Measurements from ENCODE around the gene CCNQ.

The CCNQ gene

DNA sequence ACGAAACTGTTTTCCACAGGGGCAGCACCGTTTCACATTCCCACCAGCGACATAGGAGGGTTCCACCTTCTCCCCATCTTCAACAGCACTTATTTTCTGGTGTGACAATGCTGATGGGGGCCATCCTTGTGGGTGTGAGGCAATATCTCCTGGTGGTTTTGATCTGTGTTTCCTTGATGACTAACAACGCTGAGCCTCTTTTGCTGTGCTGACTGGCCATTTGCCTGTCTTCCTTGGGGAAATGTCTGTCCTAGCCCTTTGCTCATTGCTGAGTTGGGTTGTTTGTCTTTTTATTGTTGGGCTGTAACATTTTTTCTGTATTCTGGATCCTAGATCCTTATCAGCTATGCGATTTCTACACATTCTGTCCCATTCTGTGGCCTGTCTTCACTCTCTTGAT is 47.8 kb downstream of the CCNQ start:
- Histone ChIP-seq H4K5ac (ENCODE audit: low read length) (no peak overlapping the region), H3K27ac (ENCODE audit: low read depth, low read length) (no peak overlapping the region), H3K18ac (ENCODE audit: low read length) (no peak overlapping the region), H2BK120ac (ENCODE audit: low read depth, low read length) (no peak overlapping the region), H2BK5ac (ENCODE audit: low read length) (no peak overlapping the region), H3K36me3 (ENCODE audit: control insufficient read depth, insufficient read depth, low read length) (no peaks in the 10 kb centered on the region), H3K79me1 (ENCODE audit: low read length) (no peaks in the 10 kb centered on the region), H3K4me3 (ENCODE audit: low read length) (no peak overlapping the region), H3K27me3 (ENCODE audit: insufficient read depth, low read length, poor library complexity) (no peaks in the 10 kb centered on the region), H3K4ac (ENCODE audit: low read depth, low read length) (no peak overlapping the region), H2AK5ac (ENCODE audit: low read length) (no peak overlapping the region), H3K79me2 (ENCODE audit: control insufficient read depth, insufficient read depth, low read length) (no peaks in the 10 kb centered on the region), H3K4me1 (ENCODE audit: control insufficient read depth, low read depth, low read length) (no peaks in the 10 kb centered on the region), H4K8ac (ENCODE audit: low read depth, low read length) (no peak overlapping the region), H2BK15ac (replicated peaks; ENCODE audit: low read depth) (no peak overlapping the region), H3K4me2 (ENCODE audit: low read length) (no peak overlapping the region), H3K56ac (ENCODE audit: low read length) (no peak overlapping the region), H3K23ac (ENCODE audit: low read length) (no peak overlapping the region), H3K9ac (ENCODE audit: low read length) (no peak overlapping the region)
- no CpG with 5 or more reads among the region's 5 CpGs for WGBS (ENCODE audit: extremely low coverage, insufficient coverage, low lambda C conversion rate)
- DNase-seq, result no peak

DNA sequence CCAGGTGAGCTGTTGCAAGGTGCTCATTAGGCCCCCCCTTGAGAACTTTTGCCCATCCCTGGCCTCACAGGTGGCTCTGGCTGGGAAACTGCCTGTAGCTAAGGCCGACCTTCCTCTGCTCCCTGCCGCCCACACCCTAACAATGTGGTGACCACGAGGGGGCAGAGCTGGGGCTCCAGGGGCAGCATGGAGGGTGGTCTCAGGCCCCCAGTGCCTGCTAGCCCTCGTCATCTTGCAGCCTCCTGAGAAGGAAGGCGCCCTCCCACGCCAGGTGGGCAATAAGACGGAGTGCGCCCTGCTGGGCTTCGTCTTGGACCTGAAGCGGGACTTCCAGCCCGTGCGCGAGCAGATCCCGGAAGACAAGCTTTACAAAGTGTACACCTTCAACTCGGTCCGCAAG is 49.1 kb downstream of the CCNQ start:
- no peak overlapping the region for H4K5ac ChIP-seq (ENCODE audit: low read length)
- no peak overlapping the region for H3K4me3 ChIP-seq (ENCODE audit: low read length)
- H2BK5ac ChIP-seq (ENCODE audit: low read length), result no peak overlapping the region
- H3K27ac ChIP-seq (ENCODE audit: low read depth, low read length), result no peak overlapping the region
- no peaks in the 10 kb centered on the region for H3K79me1 ChIP-seq (ENCODE audit: low read length)
- no peak overlapping the region for H2BK15ac ChIP-seq (replicated peaks; ENCODE audit: low read depth)
- whole genome bisulfite sequencing (ENCODE audit: extremely low coverage, insufficient coverage, low lambda C conversion rate), result no CpG with 5 or more reads among the region's 16 CpGs
- H3K27me3 ChIP-seq (ENCODE audit: insufficient read depth, low read length, poor library complexity), result no peaks in the 10 kb centered on the region
- H2AK5ac ChIP-seq (ENCODE audit: low read length), result no peak overlapping the region
- no peaks in the 10 kb centered on the region for H3K79me2 ChIP-seq (ENCODE audit: control insufficient read depth, insufficient read depth, low read length)
- DNase-seq, result no peak
- no peak overlapping the region for H3K4me2 ChIP-seq (ENCODE audit: low read length)
- H3K36me3 ChIP-seq (ENCODE audit: control insufficient read depth, insufficient read depth, low read length), result no peaks in the 10 kb centered on the region
- H4K8ac ChIP-seq (ENCODE audit: low read depth, low read length), result no peak overlapping the region
- no peak overlapping the region for H3K18ac ChIP-seq (ENCODE audit: low read length)
- H3K4me1 ChIP-seq (ENCODE audit: control insufficient read depth, low read depth, low read length), result no peaks in the 10 kb centered on the region
- no peak overlapping the region for H3K56ac ChIP-seq (ENCODE audit: low read length)
- no peak overlapping the region for H2BK120ac ChIP-seq (ENCODE audit: low read depth, low read length)
- H3K9ac ChIP-seq (ENCODE audit: low read length), result no peak overlapping the region
- H3K23ac ChIP-seq (ENCODE audit: low read length), result no peak overlapping the region
- H3K4ac ChIP-seq (ENCODE audit: low read depth, low read length), result no peak overlapping the region

DNA sequence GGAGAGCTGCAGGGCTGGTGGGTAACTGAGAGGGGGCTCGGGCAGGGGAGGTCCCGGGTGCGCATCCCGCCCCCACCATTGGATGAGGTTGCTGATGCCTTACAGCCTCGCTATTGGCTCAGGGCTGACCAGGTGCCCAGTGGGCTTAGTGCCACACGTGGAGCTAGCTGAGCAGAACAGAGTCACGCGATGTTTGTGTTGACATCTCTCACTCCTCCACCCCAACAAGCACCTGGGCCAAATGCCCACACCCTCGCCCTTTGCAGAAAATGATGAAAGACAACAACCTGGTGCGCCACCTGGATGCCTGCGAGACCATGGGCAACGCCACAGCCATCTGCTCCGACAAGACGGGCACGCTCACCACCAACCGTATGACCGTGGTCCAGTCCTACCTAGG is 49.7 kb downstream of the CCNQ start:
- no CpG with 5 or more reads among the region's 17 CpGs for WGBS (ENCODE audit: extremely low coverage, insufficient coverage, low lambda C conversion rate)
- Histone ChIP-seq H3K4me2 (ENCODE audit: low read length) (no peak overlapping the region), H3K4me1 (ENCODE audit: control insufficient read depth, low read depth, low read length) (no peaks in the 10 kb centered on the region), H3K27me3 (ENCODE audit: insufficient read depth, low read length, poor library complexity) (no peaks in the 10 kb centered on the region), H2BK5ac (ENCODE audit: low read length) (no peak overlapping the region), H3K27ac (ENCODE audit: low read depth, low read length) (no peak overlapping the region), H3K56ac (ENCODE audit: low read length) (no peak overlapping the region), H3K4me3 (ENCODE audit: low read length) (no peak overlapping the region), H2BK120ac (ENCODE audit: low read depth, low read length) (no peak overlapping the region), H2BK15ac (replicated peaks; ENCODE audit: low read depth) (no peak overlapping the region), H3K79me2 (ENCODE audit: control insufficient read depth, insufficient read depth, low read length) (no peaks in the 10 kb centered on the region), H3K36me3 (ENCODE audit: control insufficient read depth, insufficient read depth, low read length) (no peaks in the 10 kb centered on the region), H2AK5ac (ENCODE audit: low read length) (no peak overlapping the region), H4K5ac (ENCODE audit: low read length) (no peak overlapping the region), H3K23ac (ENCODE audit: low read length) (no peak overlapping the region), H3K9ac (ENCODE audit: low read length) (no peak overlapping the region), H4K8ac (ENCODE audit: low read depth, low read length) (no peak overlapping the region), H3K79me1 (ENCODE audit: low read length) (no peaks in the 10 kb centered on the region), H3K4ac (ENCODE audit: low read depth, low read length) (no peak overlapping the region), H3K18ac (ENCODE audit: low read length) (no peak overlapping the region)
- no peak for DNase-seq

DNA sequence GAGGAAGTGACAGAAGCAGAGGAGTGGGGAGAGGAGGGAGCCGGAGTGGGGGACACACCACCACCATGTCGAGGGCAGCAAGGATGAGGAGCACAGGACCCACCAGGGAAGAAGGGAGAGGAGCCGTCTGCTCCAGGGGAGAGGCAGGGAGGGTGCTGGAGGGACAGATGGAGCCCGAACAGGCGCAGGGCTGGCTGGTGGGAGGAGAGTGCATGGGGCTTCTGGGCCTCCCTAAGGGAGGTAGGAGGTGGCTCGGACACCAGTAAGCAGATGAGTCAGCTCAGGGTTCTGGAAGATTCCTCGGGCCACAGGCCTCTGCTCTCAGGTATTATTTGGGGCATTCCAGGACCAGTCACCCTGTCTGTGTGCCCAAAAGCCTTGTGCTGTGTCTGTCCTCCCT is 51.7 kb downstream of the CCNQ start:
- H3K23ac ChIP-seq (ENCODE audit: low read length), result no peak overlapping the region
- H2BK5ac ChIP-seq (ENCODE audit: low read length), result no peak overlapping the region
- no peak overlapping the region for H3K27ac ChIP-seq (ENCODE audit: low read depth, low read length)
- H2BK120ac ChIP-seq (ENCODE audit: low read depth, low read length), result no peak overlapping the region
- no peak overlapping the region for H3K4me2 ChIP-seq (ENCODE audit: low read length)
- H3K4me1 ChIP-seq (ENCODE audit: control insufficient read depth, low read depth, low read length), result no peaks in the 10 kb centered on the region
- no peak overlapping the region for H4K8ac ChIP-seq (ENCODE audit: low read depth, low read length)
- H3K56ac ChIP-seq (ENCODE audit: low read length), result no peak overlapping the region
- no peak overlapping the region for H3K18ac ChIP-seq (ENCODE audit: low read length)
- WGBS (ENCODE audit: extremely low coverage, insufficient coverage, low lambda C conversion rate), result no CpG with 5 or more reads among the region's 7 CpGs
- no peak overlapping the region for H4K5ac ChIP-seq (ENCODE audit: low read length)
- H3K4me3 ChIP-seq (ENCODE audit: low read length), result no peak overlapping the region
- H2AK5ac ChIP-seq (ENCODE audit: low read length), result no peak overlapping the region
- DNase-seq, result no peak
- no peak overlapping the region for H2BK15ac ChIP-seq (replicated peaks; ENCODE audit: low read depth)
- no peaks in the 10 kb centered on the region for H3K79me2 ChIP-seq (ENCODE audit: control insufficient read depth, insufficient read depth, low read length)
- H3K36me3 ChIP-seq (ENCODE audit: control insufficient read depth, insufficient read depth, low read length), result no peaks in the 10 kb centered on the region
- no peak overlapping the region for H3K4ac ChIP-seq (ENCODE audit: low read depth, low read length)
- no peaks in the 10 kb centered on the region for H3K79me1 ChIP-seq (ENCODE audit: low read length)
- no peak overlapping the region for H3K9ac ChIP-seq (ENCODE audit: low read length)
- no peaks in the 10 kb centered on the region for H3K27me3 ChIP-seq (ENCODE audit: insufficient read depth, low read length, poor library complexity)

DNA sequence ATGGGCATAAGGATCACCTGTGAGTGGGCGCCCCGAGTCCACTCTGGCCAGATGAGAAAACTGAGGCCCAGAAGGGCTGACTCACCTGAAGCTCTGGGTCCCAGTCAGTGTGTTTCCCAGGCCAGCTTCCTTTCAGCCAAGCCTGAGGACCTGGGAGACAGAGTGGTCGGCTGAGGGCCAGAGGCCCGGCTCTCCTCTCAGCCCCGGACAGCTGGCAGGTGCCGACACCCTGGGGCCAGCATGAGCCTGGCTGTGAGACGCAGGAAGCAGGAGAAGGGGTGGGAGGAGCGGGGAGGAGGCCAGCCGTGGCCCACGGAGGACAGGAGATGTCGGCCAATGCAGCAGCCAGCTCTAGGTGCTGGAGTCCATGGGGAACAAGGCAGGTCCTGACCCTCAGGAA is 52.6 kb downstream of the CCNQ start:
- no peaks in the 10 kb centered on the region for H3K79me2 ChIP-seq (ENCODE audit: control insufficient read depth, insufficient read depth, low read length)
- H3K18ac ChIP-seq (ENCODE audit: low read length), result no peak overlapping the region
- WGBS (ENCODE audit: extremely low coverage, insufficient coverage, low lambda C conversion rate), result no CpG with 5 or more reads among the region's 11 CpGs
- H3K9ac ChIP-seq (ENCODE audit: low read length), result no peak overlapping the region
- H2BK120ac ChIP-seq (ENCODE audit: low read depth, low read length), result no peak overlapping the region
- H4K5ac ChIP-seq (ENCODE audit: low read length), result no peak overlapping the region
- no peak overlapping the region for H2BK15ac ChIP-seq (replicated peaks; ENCODE audit: low read depth)
- H3K36me3 ChIP-seq (ENCODE audit: control insufficient read depth, insufficient read depth, low read length), result no peaks in the 10 kb centered on the region
- H3K56ac ChIP-seq (ENCODE audit: low read length), result no peak overlapping the region
- H3K4ac ChIP-seq (ENCODE audit: low read depth, low read length), result no peak overlapping the region
- H3K4me1 ChIP-seq (ENCODE audit: control insufficient read depth, low read depth, low read length), result no peaks in the 10 kb centered on the region
- no peak overlapping the region for H2BK5ac ChIP-seq (ENCODE audit: low read length)
- H3K27ac ChIP-seq (ENCODE audit: low read depth, low read length), result no peak overlapping the region
- H3K4me3 ChIP-seq (ENCODE audit: low read length), result no peak overlapping the region
- no peak overlapping the region for H2AK5ac ChIP-seq (ENCODE audit: low read length)
- no peak overlapping the region for H3K23ac ChIP-seq (ENCODE audit: low read length)
- H4K8ac ChIP-seq (ENCODE audit: low read depth, low read length), result no peak overlapping the region
- H3K4me2 ChIP-seq (ENCODE audit: low read length), result no peak overlapping the region
- H3K79me1 ChIP-seq (ENCODE audit: low read length), result no peaks in the 10 kb centered on the region
- H3K27me3 ChIP-seq (ENCODE audit: insufficient read depth, low read length, poor library complexity), result no peaks in the 10 kb centered on the region
- no peak for DNase-seq

DNA sequence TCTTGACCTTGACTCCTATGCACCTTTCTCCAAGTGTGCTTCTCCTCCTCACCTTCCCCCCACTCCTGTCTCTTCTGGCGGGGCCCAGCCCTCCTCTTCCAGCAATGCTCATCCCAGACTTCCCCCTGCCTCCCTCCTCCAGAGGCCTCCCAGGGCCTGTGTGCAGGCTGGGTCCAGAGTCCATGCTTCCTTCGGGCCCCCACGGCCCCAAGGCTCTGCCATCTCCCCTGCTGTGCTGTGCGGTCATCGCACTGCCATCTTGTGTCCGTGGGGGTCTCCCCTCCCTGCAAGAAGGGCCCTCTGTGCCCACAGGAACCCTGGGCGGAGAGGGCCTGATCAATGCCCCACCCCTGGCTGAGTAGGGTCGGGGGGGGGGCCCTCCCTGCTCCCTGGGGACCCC is 54.2 kb downstream of the CCNQ start:
- DNase-seq, result no peak
- Histone ChIP-seq H3K18ac (ENCODE audit: low read length) (no peak overlapping the region), H3K4me1 (ENCODE audit: control insufficient read depth, low read depth, low read length) (no peaks in the 10 kb centered on the region), H3K27me3 (ENCODE audit: insufficient read depth, low read length, poor library complexity) (no peaks in the 10 kb centered on the region), H4K8ac (ENCODE audit: low read depth, low read length) (no peak overlapping the region), H2BK120ac (ENCODE audit: low read depth, low read length) (no peak overlapping the region), H3K79me2 (ENCODE audit: control insufficient read depth, insufficient read depth, low read length) (no peaks in the 10 kb centered on the region), H3K36me3 (ENCODE audit: control insufficient read depth, insufficient read depth, low read length) (no peaks in the 10 kb centered on the region), H2BK15ac (replicated peaks; ENCODE audit: low read depth) (no peak overlapping the region), H3K4me3 (ENCODE audit: low read length) (no peak overlapping the region), H3K56ac (ENCODE audit: low read length) (no peak overlapping the region), H3K9ac (ENCODE audit: low read length) (no peak overlapping the region), H3K27ac (ENCODE audit: low read depth, low read length) (no peak overlapping the region), H2AK5ac (ENCODE audit: low read length) (no peak overlapping the region), H3K23ac (ENCODE audit: low read length) (no peak overlapping the region), H3K79me1 (ENCODE audit: low read length) (no peaks in the 10 kb centered on the region), H2BK5ac (ENCODE audit: low read length) (no peak overlapping the region), H3K4me2 (ENCODE audit: low read length) (no peak overlapping the region), H3K4ac (ENCODE audit: low read depth, low read length) (no peak overlapping the region), H4K5ac (ENCODE audit: low read length) (no peak overlapping the region)
- no CpG with 5 or more reads among the region's 8 CpGs for WGBS (ENCODE audit: extremely low coverage, insufficient coverage, low lambda C conversion rate)

Measured in mesendoderm (in vitro differentiated cells).